CD8-positive, alpha-beta memory T cell (primary cell): ENCODE results near the gene PCDH1. TPM values are rescaled to one million over a fixed set of nuclear protein-coding genes. Genes with fewer than 3 reads are reported as not detected.

Source experiments
- CTCF ChIA-PET: fragments of 350-600 bp; sonication (Branson Sonifier 250); formaldehyde crosslinking; loops from one replicate; lab custom pipeline; 2021; ENCODE audit warnings: antibody characterized with exemption; lab: Charles Lee
- POLR2A ChIA-PET: fragments of 350-600 bp; sonication (Branson Sonifier 250); formaldehyde crosslinking; loops from one replicate; lab custom pipeline; 2021; ENCODE audit warnings: antibody characterized with exemption; lab: Charles Lee
- DNase-seq, 5 donors: peaks; one replicate each; pipeline versions ENCODE4 v3.0.0 to v3.0.0-alpha.2; 2020 to 2022; ENCODE audit warnings: mixed read lengths in 1 of 5
- H3K27ac ChIP-seq: one replicate; pipeline ENCODE4 v1.7.0; 2013; ENCODE audit warnings: low read depth, mild to moderate bottlenecking, low read length, moderate library complexity
- H3K27me3 ChIP-seq: 2 replicates; pipeline ENCODE4 v1.7.0; 2013; ENCODE audit warnings: low read length, mild to moderate bottlenecking; ENCODE audit not compliant: insufficient read depth, poor library complexity, severe bottlenecking
- H3K36me3 ChIP-seq: 2 replicates; pipeline ENCODE4 v1.7.0; 2013; ENCODE audit warnings: mild to moderate bottlenecking, low read length, moderate library complexity; ENCODE audit not compliant: insufficient read depth
- H3K4me1 ChIP-seq: 2 replicates; pipeline ENCODE4 v1.7.0; 2013; ENCODE audit warnings: mild to moderate bottlenecking, low read length, moderate library complexity; ENCODE audit not compliant: insufficient read depth
- H3K4me3 ChIP-seq: 2 replicates; pipeline ENCODE4 v1.7.0; 2013; ENCODE audit warnings: mild to moderate bottlenecking, low read length
- H3K9me3 ChIP-seq: 2 replicates; pipeline ENCODE4 v1.7.0; 2013; ENCODE audit warnings: mild to moderate bottlenecking, low read length
- H3K27ac Mint-ChIP-seq, 8 donors: one replicate each; pipeline ENCODE4 v1.8.0; 2020 to 2021; ENCODE audit warnings: mixed read lengths in 8 of 8, mild to moderate bottlenecking in 6 of 8, inconsistent platforms in 3 of 8, moderate library complexity in 3 of 8
- H3K27me3 Mint-ChIP-seq, 2 donors: one replicate each; pipeline ENCODE4 v1.8.0; 2020 to 2021; ENCODE audit warnings: mixed read lengths in 2 of 2, mild to moderate bottlenecking in 1 of 2, moderate library complexity in 1 of 2
- H3K36me3 Mint-ChIP-seq, 3 donors: one replicate each; pipeline ENCODE4 v1.8.0; 2020 to 2021; ENCODE audit warnings: mixed read lengths in 3 of 3, inconsistent platforms in 1 of 3, mild to moderate bottlenecking in 1 of 3
- H3K4me1 Mint-ChIP-seq, 3 donors: one replicate each; pipeline ENCODE4 v1.8.0; 2020 to 2021; ENCODE audit warnings: mixed read lengths in 3 of 3, inconsistent platforms in 1 of 3, mild to moderate bottlenecking in 1 of 3
- H3K4me3 Mint-ChIP-seq, 7 donors: one replicate each; pipeline ENCODE4 v1.8.0; 2020 to 2021; ENCODE audit warnings: mixed read lengths in 7 of 7, mild to moderate bottlenecking in 6 of 7, moderate library complexity in 4 of 7, inconsistent platforms in 2 of 7
- H3K9me3 Mint-ChIP-seq, 5 donors: one replicate each; pipeline ENCODE4 v1.8.0; 2020 to 2022; ENCODE audit warnings: mixed read lengths in 5 of 5, mild to moderate bottlenecking in 3 of 5, moderate library complexity in 2 of 5, inconsistent platforms in 1 of 5
- polyA plus RNA-seq: library from polyadenylated mRNA; unstranded; fragments of 300-500 nt; fragmentation: Illumina TruSeq; gene quantifications from one replicate; pipeline ENCODE4 v1.2.3, GENCODE V29; 2021
- total RNA-seq, 2 experiments: library from RNA; stranded (reverse); gene quantifications; one replicate each; pipeline ENCODE4 v1.2.3, GENCODE V29; 2021

Gene PCDH1
- total and polyA plus RNA-seq, 3 experiments from 2014 or later, result 0.54 TPM; not detected in 2

GRCh38 chr5:141841378-141842180, 36.6 kb downstream of the PCDH1 start:
- POLR2A ChIA-PET, result no interaction called here
- no peak overlapping the region for H3K27ac Mint-ChIP-seq

GRCh38 chr5:141840826-141841360, 37.3 kb downstream of the PCDH1 start:
- Mint-ChIP-seq H3K27me3 (peaks cover 13 to 63% of the 10 kb centered on the region in 2 donors), H3K4me1 (no peaks in the 10 kb centered on the region), H3K27ac (no peak overlapping the region), H3K36me3 (no peaks in the 10 kb centered on the region), H3K9me3 (no peaks in the 10 kb centered on the region), H3K4me3 (no peak overlapping the region)
- Histone ChIP-seq H3K36me3 (no peaks in the 10 kb centered on the region), H3K9me3 (no peaks in the 10 kb centered on the region), H3K4me3 (no peak overlapping the region), H3K27ac (no peak overlapping the region), H3K27me3 (no peaks in the 10 kb centered on the region), H3K4me1 (peaks cover 7% of the 10 kb centered on the region)
- no peak for DNase-seq
- ChIA-PET POLR2A (no interaction called here), CTCF (no interaction called here)

More at GRCh38 chr5:141841378-141842180, 36.6 kb downstream of the PCDH1 start:
- Mint-ChIP-seq H3K9me3 (no peaks in the 10 kb centered on the region), H3K36me3 (no peaks in the 10 kb centered on the region), H3K4me1 (no peaks in the 10 kb centered on the region), H3K27me3 (peaks cover 10 to 61% of the 10 kb centered on the region in 2 donors), H3K4me3 (no peak overlapping the region)
- CTCF ChIA-PET, result interaction anchor here (1.5 kb wide), 1 partner anchor 30 kb away, joined by 3 read pairs; no protein-coding TSS in a partner anchor
- H3K4me1 ChIP-seq, result peaks cover 2% of the 10 kb centered on the region
- H3K4me3 ChIP-seq, result no peak overlapping the region
- H3K9me3 ChIP-seq, result no peaks in the 10 kb centered on the region
- no peaks in the 10 kb centered on the region for H3K36me3 ChIP-seq
- H3K27me3 ChIP-seq, result no peaks in the 10 kb centered on the region
- H3K27ac ChIP-seq, result no peak overlapping the region
- DNase-seq, result no peak

- Mint-ChIP-seq H3K36me3 (no peaks in the 10 kb centered on the region), H3K27ac (no peak overlapping the region), H3K9me3 (no peaks in the 10 kb centered on the region), H3K27me3 (peaks cover 13 to 64% of the 10 kb centered on the region in 2 donors), H3K4me1 (no peaks in the 10 kb centered on the region), H3K4me3 (no peak overlapping the region)
- Histone ChIP-seq H3K36me3 (no peaks in the 10 kb centered on the region), H3K27me3 (no peaks in the 10 kb centered on the region), H3K27ac (no peak overlapping the region), H3K4me3 (no peak overlapping the region), H3K4me1 (peaks cover 7% of the 10 kb centered on the region), H3K9me3 (no peaks in the 10 kb centered on the region)
- no peak for DNase-seq
- CTCF ChIA-PET, result no interaction called here
- POLR2A ChIA-PET, result no interaction called here
Measured at GRCh38 chr5:141840280-141840812, 37.9 kb downstream of the PCDH1 start.

- no peaks in the 10 kb centered on the region for H3K27me3 ChIP-seq
- Mint-ChIP-seq H3K9me3 (no peaks in the 10 kb centered on the region), H3K4me3 (no peak overlapping the region), H3K36me3 (no peaks in the 10 kb centered on the region), H3K27me3 (peaks cover 13 to 56% of the 10 kb centered on the region in 2 donors), H3K4me1 (no peaks in the 10 kb centered on the region), H3K27ac (no peak overlapping the region)
- no peaks in the 10 kb centered on the region for H3K36me3 ChIP-seq
- DNase-seq, result no peak
- ChIA-PET CTCF (interaction anchor here (1.2 to 1.7 kb wide), 2 partner anchors 40 to 174 kb away, joined by 3 to 4 read pairs; no protein-coding TSS in a partner anchor), POLR2A (no interaction called here)
- no peak overlapping the region for H3K27ac ChIP-seq
- no peak overlapping the region for H3K4me3 ChIP-seq
- peaks cover 7% of the 10 kb centered on the region for H3K4me1 ChIP-seq
- no peaks in the 10 kb centered on the region for H3K9me3 ChIP-seq
Measured at GRCh38 chr5:141839015-141839513, 39.1 kb downstream of the PCDH1 start.

- Mint-ChIP-seq H3K9me3 (no peaks in the 10 kb centered on the region), H3K36me3 (no peaks in the 10 kb centered on the region), H3K4me3 (no peak overlapping the region), H3K27ac (no peak overlapping the region), H3K27me3 (peaks cover 13 to 50% of the 10 kb centered on the region in 2 donors), H3K4me1 (no peaks in the 10 kb centered on the region)
- ChIA-PET POLR2A (no interaction called here), CTCF (interaction anchor here (1.2 to 1.7 kb wide), 2 partner anchors 41 to 174 kb away, joined by 3 to 4 read pairs; no protein-coding TSS in a partner anchor)
- H3K36me3 ChIP-seq, result no peaks in the 10 kb centered on the region
- H3K27me3 ChIP-seq, result no peaks in the 10 kb centered on the region
- peaks cover 7% of the 10 kb centered on the region for H3K4me1 ChIP-seq
- no peak overlapping the region for H3K4me3 ChIP-seq
- no peaks in the 10 kb centered on the region for H3K9me3 ChIP-seq
- no peak for DNase-seq
- no peak overlapping the region for H3K27ac ChIP-seq
Measured at GRCh38 chr5:141838326-141839014, 39.7 kb downstream of the PCDH1 start.

- Mint-ChIP-seq H3K27me3 (peaks cover 10 to 61% of the 10 kb centered on the region in 2 donors), H3K4me3 (no peak overlapping the region), H3K27ac (no peak overlapping the region), H3K36me3 (no peaks in the 10 kb centered on the region), H3K4me1 (no peaks in the 10 kb centered on the region), H3K9me3 (no peaks in the 10 kb centered on the region)
- DNase-seq, result no peak
- CTCF ChIA-PET, result interaction anchor here (1.1 to 1.5 kb wide), 3 partner anchors 11 to 134 kb away, joined by 3 to 4 read pairs (median 3); no protein-coding TSS in a partner anchor
- Histone ChIP-seq H3K9me3 (no peaks in the 10 kb centered on the region), H3K36me3 (no peaks in the 10 kb centered on the region), H3K27ac (no peak overlapping the region), H3K4me3 (no peak overlapping the region), H3K27me3 (no peaks in the 10 kb centered on the region), H3K4me1 (peaks cover 7% of the 10 kb centered on the region)
- POLR2A ChIA-PET, result no interaction called here
Measured at GRCh38 chr5:141835928-141836670, 42.1 kb downstream of the PCDH1 start.

- no peak overlapping the region for H3K4me3 Mint-ChIP-seq
- Histone ChIP-seq H3K27ac (no peak overlapping the region), H3K27me3 (no peaks in the 10 kb centered on the region), H3K9me3 (no peaks in the 10 kb centered on the region), H3K4me1 (peaks cover 7% of the 10 kb centered on the region), H3K36me3 (no peaks in the 10 kb centered on the region), H3K4me3 (no peak overlapping the region)
- H3K27me3 Mint-ChIP-seq, result peaks cover 10 to 60% of the 10 kb centered on the region in 2 donors
- no peak overlapping the region for H3K27ac Mint-ChIP-seq
- H3K36me3 Mint-ChIP-seq, result no peaks in the 10 kb centered on the region
- ChIA-PET POLR2A (no interaction called here), CTCF (no interaction called here)
- no peaks in the 10 kb centered on the region for H3K4me1 Mint-ChIP-seq
- no peaks in the 10 kb centered on the region for H3K9me3 Mint-ChIP-seq
- no peak for DNase-seq
Measured at GRCh38 chr5:141834331-141834730, 43.9 kb downstream of the PCDH1 start.
